GM18505 (cell line): ENCODE results near the gene NAPA.

Experiments used
- ATAC-seq: cut with Tn5 transposase; IDR thresholded peaks from one replicate; pipeline ENCODE4 v1.9.1; 2021; ENCODE audit not compliant: unreplicated experiment
- POLR2A ChIP-seq: IDR thresholded peaks from 4 replicates; pipeline ENCODE4 v1.6.1; 2011; ENCODE audit warnings: borderline replicate concordance; ENCODE audit not compliant: insufficient read depth, insufficient read length; ENCODE audit errors: extremely low read depth

Gene NAPA

GRCh38 chr19:47514869-47515588, at the start of gene NAPA:
Gene NAPA (minus strand): TSS chr19:47515063. CDS start chr19:47514940, 123 bp downstream.
- TF ChIP-seq POLR2A = peak; percentile 92
- peak; percentile 85 for ATAC-seq

DNA sequence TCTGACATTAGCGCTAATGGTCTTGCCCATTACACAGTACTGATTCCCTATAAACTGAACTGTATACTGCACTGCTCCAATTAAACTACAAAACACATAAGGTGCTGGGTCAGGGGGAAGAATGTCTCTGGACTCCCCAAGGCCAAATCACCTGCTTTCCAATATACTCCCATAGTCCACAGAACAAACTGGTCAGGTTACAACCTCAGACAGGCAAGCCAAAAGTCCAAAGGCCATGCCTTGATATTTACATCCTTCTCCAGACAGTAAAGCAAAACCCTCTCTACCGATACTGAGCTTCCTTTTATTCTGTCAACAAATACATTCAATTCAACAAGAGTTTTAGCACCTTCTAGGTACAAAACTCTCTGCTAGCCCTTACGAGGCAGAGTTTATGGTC, 49.2 kb upstream of the NAPA start:
- no peak for ATAC-seq
- TF ChIP-seq POLR2A = no peak

- ATAC-seq = no peak
- TF ChIP-seq POLR2A = no peak
These were observed 46.7 kb upstream of the NAPA start for GRCh38 chr19:47561440-47562057.

GRCh38 chr19:47560999-47561398, 46.1 kb upstream of the NAPA start:
- TF ChIP-seq POLR2A = no peak
- ATAC-seq = no peak

- no peak for TF ChIP-seq POLR2A
- no peak for ATAC-seq
These were observed 35.3 kb upstream of the NAPA start for GRCh38 chr19:47550129-47550528.

GRCh38 chr19:47549261-47549862, 34.5 kb upstream of the NAPA start:
- no peak for TF ChIP-seq POLR2A
- no peak for ATAC-seq

DNA sequence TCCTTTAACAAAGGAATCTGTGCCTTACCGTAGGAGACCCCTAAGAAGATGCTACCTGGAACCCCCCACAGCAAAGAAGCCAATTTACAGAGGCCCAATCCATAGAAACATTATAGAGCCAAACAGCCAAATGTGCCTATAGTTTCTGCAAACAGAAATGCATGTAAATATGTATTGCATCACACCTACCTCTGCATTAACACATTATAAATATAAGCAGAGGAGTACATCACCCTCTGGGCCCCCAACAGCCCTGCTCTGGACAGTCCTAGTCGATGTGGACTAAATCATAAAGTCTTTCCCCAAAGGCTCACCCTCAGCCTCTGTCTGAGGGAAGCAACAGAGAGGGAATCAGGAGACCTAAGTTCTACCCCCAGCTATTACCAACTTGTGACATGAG, 32.3 kb upstream of the NAPA start:
- TF ChIP-seq POLR2A = no peak
- ATAC-seq = no peak

DNA sequence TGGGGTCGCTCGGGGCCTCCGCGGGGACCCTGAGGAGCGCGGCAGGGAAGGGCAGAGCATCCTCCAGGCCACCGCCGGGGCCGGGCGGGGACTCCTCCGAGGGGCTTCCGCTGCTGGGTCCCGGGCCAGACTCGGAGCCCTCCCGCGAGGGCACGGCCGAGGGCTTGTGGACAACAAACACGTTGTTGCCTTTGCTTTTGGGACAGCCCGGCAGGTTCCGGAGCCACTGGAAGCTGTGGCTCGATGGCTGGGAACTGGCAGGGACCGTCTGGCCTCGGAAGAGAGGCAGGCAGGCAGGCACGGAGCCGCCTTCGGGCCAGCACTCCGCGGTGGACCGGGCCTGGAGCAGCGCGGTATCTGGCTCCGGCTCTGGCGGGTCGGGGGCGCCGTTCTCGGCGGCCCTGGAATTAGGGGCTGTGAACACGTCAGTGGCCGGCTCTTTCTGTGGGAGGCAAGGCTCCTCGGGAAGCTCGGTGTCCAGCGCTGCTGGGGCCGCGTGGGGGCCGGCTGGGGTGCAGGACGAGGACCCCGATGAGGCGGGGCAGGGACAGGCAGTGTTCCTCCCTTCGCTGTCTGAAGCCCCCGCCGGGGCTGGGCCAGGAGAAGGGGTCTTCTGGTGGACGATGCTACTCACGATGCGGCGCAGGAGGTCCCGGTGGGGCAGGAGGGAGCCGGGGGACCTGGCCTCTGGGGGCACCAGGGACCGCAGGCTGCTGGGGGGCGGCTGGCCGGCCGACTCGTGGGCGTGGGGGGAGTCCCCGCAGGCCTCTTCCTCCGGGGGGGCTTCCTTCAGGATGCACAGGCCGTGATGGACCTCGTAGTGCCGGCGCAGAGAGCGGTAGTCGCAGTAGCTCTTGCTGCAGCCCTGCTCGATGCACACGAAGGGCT, 30.4 kb upstream of the NAPA start:
- no peak for TF ChIP-seq POLR2A
- no peak for ATAC-seq

DNA sequence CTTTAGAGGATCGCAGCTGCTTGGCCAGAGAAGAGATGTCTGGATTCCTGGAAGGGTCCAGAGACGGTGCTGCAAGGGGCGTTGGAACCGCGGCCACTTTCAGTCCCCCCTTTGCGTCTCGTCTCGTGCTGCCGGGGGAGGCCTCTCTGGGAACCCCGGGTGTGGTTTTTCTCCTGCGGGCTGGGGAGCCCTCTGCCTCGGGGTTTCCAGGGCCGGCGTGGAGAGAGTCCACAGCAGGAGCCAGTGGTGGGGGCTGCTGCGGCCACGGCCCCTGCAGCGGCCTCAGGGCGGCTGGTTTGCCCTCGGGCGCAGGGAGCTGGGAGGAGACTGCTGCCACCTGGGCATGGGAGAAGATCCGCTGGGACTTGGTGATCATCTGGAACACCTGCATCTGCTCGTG, 29.6 kb upstream of the NAPA start:
- no peak for TF ChIP-seq POLR2A
- ATAC-seq = no peak

DNA sequence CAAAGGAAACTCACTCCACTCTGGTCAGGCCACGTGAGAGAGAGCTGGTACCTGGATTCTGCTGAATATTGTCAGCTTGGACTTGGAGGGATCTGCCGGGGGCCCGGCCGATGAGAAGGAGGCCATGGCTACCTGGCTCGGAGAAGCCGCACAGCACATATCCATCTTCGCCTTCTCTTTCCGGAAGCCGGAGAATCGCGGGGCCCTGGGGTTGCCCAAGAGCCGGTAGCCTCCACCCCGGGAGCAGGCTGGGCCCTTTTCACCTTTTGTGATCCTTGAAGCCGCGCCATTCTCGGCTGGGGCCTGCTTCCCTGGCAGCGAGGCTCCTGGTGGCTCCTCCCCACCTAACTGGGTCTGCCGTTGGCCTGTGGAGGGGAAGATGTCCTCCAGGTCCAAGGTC, 29.2 kb upstream of the NAPA start:
- no peak for TF ChIP-seq POLR2A
- ATAC-seq = no peak

DNA sequence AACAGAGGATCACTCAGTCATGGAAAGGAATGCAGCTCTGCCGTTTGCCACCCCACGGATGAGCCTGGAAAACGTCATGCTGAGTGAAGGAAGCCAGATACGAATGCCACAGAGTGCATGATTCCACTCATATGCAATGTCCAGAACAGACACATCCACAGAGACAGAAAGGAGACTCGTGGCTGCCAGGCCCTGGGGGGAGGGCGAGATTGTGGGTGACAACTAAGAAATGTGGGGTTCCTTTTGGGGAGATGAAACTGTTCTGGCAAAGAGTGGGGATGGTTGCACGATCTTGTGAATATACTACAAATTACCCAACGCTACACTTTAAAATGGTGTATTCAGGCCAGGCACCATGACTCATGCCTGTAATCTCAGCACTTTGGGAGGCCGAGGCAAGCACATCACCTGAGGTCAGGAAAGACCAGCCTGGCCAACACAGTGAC, 27.2 kb upstream of the NAPA start:
- no peak for TF ChIP-seq POLR2A
- no peak for ATAC-seq

GRCh38 chr19:47541518-47541917, 26.7 kb upstream of the NAPA start:
- TF ChIP-seq POLR2A = no peak
- ATAC-seq = no peak

- TF ChIP-seq POLR2A = no peak
- ATAC-seq = no peak
These were observed 25.9 kb upstream of the NAPA start for GRCh38 chr19:47540748-47541147.
